Dendritic cell treated with granulocyte-macrophage colony-stimulating factor and Interleukin-4, amounts not matched to agents 40 ng/mL and 50 ng/mL, for 4 days (primary cell): Measurements from ENCODE around the gene NAT8L.

Experiments used
- H3K27ac Mint-ChIP-seq: one replicate; pipeline ENCODE4 v1.8.0; 2022; ENCODE audit warnings: mild to moderate bottlenecking, mixed read lengths
- H3K27me3 Mint-ChIP-seq: one replicate; pipeline ENCODE4 v1.8.0; 2022; ENCODE audit warnings: mild to moderate bottlenecking, mixed read lengths
- H3K36me3 Mint-ChIP-seq: one replicate; pipeline ENCODE4 v1.8.0; 2022; ENCODE audit warnings: low read depth, mixed read lengths
- H3K4me1 Mint-ChIP-seq: one replicate; pipeline ENCODE4 v1.8.0; 2022; ENCODE audit warnings: low read depth, mixed read lengths
- H3K4me3 Mint-ChIP-seq: one replicate; pipeline ENCODE4 v1.8.0; 2022; ENCODE audit warnings: mild to moderate bottlenecking, moderate library complexity, mixed read lengths
- H3K9me3 Mint-ChIP-seq: one replicate; pipeline ENCODE4 v1.8.0; 2022; ENCODE audit warnings: mixed read lengths
- intact Hi-C: fragments of 100-400 bp; cut with micrococcal nuclease; formaldehyde crosslinking; loops from one replicate; pipeline ENCODE4 v1.15.0; 2022

Gene NAT8L

DNA sequence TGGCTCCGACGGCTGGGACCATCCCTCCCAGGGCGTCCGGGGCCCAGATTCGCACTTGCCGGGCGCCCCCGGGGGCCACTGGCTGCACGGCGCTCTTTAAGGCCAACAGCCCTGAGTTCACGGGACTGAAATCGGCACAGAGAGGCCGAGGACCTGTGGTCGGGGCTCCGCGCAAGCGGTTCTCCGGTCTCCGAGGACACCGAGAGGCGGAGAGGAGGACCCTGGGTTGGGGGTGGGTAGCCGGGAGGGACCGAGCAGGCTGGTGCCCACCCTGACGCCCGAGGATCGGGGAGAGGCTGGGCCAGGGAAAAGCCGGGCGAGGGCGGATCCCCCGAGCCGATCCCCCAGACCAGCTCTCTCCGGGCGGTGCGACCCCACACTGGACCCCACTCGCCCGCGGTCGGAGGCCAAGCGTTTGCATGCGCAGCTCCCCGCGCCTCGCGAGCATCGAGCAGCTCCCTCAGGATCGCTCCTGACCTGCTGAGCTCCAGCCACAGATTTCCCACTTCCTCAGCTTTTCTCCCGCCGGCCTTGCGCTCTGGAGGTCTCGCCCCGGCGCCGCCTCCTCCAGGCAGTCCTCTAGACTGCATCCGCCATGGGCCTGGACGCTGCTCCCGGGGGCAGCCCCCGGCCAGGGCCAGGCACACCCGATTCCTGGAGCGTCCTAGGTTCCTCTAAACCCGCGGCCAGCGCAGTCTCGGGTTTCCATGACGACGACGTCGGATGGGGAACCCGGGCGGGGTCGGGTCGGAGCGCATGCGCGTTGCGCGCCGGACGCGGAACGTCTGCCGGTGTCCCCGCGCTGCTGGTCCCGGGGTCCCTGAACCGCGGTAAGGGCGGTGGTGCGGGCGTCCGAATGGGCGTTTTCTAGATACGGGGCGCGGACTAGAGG lies 17.6 kb upstream of the NAT8L start:
- H3K4me3 Mint-ChIP-seq = peak overlapping the region; percentile 93
- H3K4me1 Mint-ChIP-seq = peaks cover 23% of the 10 kb centered on the region
- peaks cover 24% of the 10 kb centered on the region for H3K36me3 Mint-ChIP-seq
- H3K27ac Mint-ChIP-seq = peak overlapping the region; percentile 81
- intact Hi-C loops = loop anchor here (1.0 kb wide), 1 partner anchor 32 kb away; no protein-coding TSS in a partner anchor
- peaks cover 63% of the 10 kb centered on the region for H3K27me3 Mint-ChIP-seq
- peaks cover 8% of the 10 kb centered on the region for H3K9me3 Mint-ChIP-seq

- Mint-ChIP-seq H3K27ac (peak overlapping the region; percentile 81), H3K4me1 (peaks cover 16% of the 10 kb centered on the region), H3K36me3 (peaks cover 24% of the 10 kb centered on the region), H3K9me3 (no peaks in the 10 kb centered on the region), H3K4me3 (peak overlapping the region; percentile 93), H3K27me3 (peaks cover 64% of the 10 kb centered on the region)
- intact Hi-C loops = no loop called here
Observed at GRCh38 chr4:2042204-2042946, 16.8 kb upstream of the NAT8L start.

DNA sequence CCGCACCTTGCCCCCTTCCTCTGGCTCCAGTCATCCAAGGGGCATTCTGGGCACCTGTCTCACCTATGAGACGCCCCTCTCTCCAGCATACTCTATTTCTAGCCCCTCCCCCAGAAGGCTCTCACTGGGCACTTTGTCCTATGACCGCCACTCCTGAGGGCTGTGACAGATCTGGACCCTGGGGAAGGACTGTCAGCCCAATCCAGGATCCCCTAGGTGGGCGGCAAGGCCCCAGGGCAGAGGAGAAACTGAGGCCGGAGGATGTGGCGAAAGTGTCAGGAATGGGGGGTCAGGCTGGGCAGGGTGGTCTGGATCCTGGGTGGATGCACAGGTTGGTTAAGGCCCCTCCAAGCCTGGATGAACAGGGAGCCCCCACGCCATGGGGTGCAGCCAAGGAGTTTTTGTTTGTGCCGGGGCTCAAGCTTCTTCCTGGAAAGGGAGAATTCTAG lies 16.2 kb upstream of the NAT8L start:
- Mint-ChIP-seq H3K27me3 (peaks cover 70% of the 10 kb centered on the region), H3K4me1 (peaks cover 16% of the 10 kb centered on the region), H3K36me3 (peaks cover 24% of the 10 kb centered on the region), H3K4me3 (peak overlapping the region; percentile 70), H3K9me3 (no peaks in the 10 kb centered on the region), H3K27ac (no peak overlapping the region)
- intact Hi-C loops = no loop called here

DNA sequence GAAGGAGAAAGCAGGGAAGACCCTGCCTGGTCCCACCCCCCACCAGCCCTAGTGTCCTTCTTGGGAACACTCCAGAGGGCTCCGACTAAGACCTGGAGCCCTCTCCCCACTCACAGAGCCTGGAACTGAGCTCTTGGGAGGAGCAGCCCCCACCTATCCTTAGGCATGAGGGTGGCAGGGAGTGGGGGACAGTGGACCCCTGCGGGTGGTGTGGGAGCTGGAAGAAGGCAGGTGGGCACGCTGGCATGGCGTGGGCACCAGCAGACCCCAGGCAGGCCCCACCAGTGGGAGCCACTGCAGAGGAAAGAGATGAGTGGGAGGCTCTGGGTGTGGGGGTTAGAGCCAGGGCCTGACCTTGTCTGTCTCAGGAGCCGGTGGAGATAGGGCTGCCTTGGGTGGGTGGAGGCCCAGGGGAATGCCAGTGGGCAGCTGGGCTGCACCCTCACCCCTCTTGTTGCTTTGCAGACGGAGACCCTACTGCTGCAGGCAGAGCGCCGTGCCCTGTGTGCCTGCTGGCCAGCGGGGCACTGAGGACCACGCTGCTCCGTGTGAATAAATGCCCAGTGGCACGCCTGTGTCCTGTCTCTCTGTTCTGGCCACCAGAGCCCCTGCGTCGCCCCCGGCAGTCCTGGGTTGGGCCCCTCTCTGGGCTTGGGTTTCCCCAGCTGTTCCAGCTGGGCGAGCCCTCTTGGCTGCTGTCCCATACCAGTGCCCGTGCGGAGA lies 15.6 kb upstream of the NAT8L start:
- H3K9me3 Mint-ChIP-seq = no peaks in the 10 kb centered on the region
- H3K27me3 Mint-ChIP-seq = peaks cover 73% of the 10 kb centered on the region
- peaks cover 16% of the 10 kb centered on the region for H3K4me1 Mint-ChIP-seq
- H3K36me3 Mint-ChIP-seq = peaks cover 24% of the 10 kb centered on the region
- intact Hi-C loops = no loop called here
- no peak overlapping the region for H3K27ac Mint-ChIP-seq
- no peak overlapping the region for H3K4me3 Mint-ChIP-seq

DNA sequence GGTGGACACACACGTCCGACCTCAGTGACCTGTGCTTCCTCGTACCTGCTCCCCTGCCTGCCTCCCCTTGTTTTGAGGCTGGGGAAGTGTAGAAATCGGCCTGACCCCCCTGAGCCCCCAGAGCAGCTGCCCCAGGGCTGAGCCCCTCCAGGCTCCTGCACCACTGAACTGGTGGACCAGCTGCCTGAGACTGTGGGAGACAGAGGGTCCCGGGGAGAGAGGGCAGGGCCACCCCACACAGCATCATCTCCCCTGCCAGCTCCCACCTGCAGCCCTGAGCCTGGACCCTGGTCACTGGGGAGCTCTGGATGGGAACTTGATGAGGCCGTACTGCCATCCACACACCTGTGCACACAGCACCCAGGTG lies 15.0 kb upstream of the NAT8L start:
- Mint-ChIP-seq H3K27me3 (peaks cover 72% of the 10 kb centered on the region), H3K9me3 (no peaks in the 10 kb centered on the region), H3K36me3 (peaks cover 24% of the 10 kb centered on the region), H3K4me1 (peaks cover 16% of the 10 kb centered on the region), H3K27ac (no peak overlapping the region), H3K4me3 (no peak overlapping the region)
- intact Hi-C loops = no loop called here

- no peak overlapping the region for H3K27ac Mint-ChIP-seq
- peaks cover 24% of the 10 kb centered on the region for H3K36me3 Mint-ChIP-seq
- H3K4me3 Mint-ChIP-seq = no peak overlapping the region
- H3K9me3 Mint-ChIP-seq = no peaks in the 10 kb centered on the region
- peaks cover 16% of the 10 kb centered on the region for H3K4me1 Mint-ChIP-seq
- intact Hi-C loops = no loop called here
- peaks cover 72% of the 10 kb centered on the region for H3K27me3 Mint-ChIP-seq
Observed at GRCh38 chr4:2044542-2045517, 14.3 kb upstream of the NAT8L start.

- H3K27ac Mint-ChIP-seq = no peak overlapping the region
- H3K4me1 Mint-ChIP-seq = peaks cover 16% of the 10 kb centered on the region
- H3K4me3 Mint-ChIP-seq = no peak overlapping the region
- H3K27me3 Mint-ChIP-seq = peaks cover 71% of the 10 kb centered on the region
- no peaks in the 10 kb centered on the region for H3K9me3 Mint-ChIP-seq
- intact Hi-C loops = no loop called here
- peaks cover 24% of the 10 kb centered on the region for H3K36me3 Mint-ChIP-seq
Observed at GRCh38 chr4:2045518-2045951, 13.6 kb upstream of the NAT8L start.

GRCh38 chr4:2046031-2046961 lies 12.8 kb upstream of the NAT8L start:
- Mint-ChIP-seq H3K4me3 (no peak overlapping the region), H3K4me1 (peaks cover 16% of the 10 kb centered on the region), H3K9me3 (no peaks in the 10 kb centered on the region), H3K27ac (no peak overlapping the region), H3K36me3 (peaks cover 23% of the 10 kb centered on the region), H3K27me3 (peaks cover 74% of the 10 kb centered on the region)
- intact Hi-C loops = no loop called here

- intact Hi-C loops = no loop called here
- Mint-ChIP-seq H3K27ac (no peak overlapping the region), H3K4me3 (no peak overlapping the region), H3K4me1 (peaks cover 10% of the 10 kb centered on the region), H3K27me3 (peaks cover 76% of the 10 kb centered on the region), H3K9me3 (no peaks in the 10 kb centered on the region), H3K36me3 (peaks cover 14% of the 10 kb centered on the region)
Observed at GRCh38 chr4:2047031-2047660, 12.0 kb upstream of the NAT8L start.

DNA sequence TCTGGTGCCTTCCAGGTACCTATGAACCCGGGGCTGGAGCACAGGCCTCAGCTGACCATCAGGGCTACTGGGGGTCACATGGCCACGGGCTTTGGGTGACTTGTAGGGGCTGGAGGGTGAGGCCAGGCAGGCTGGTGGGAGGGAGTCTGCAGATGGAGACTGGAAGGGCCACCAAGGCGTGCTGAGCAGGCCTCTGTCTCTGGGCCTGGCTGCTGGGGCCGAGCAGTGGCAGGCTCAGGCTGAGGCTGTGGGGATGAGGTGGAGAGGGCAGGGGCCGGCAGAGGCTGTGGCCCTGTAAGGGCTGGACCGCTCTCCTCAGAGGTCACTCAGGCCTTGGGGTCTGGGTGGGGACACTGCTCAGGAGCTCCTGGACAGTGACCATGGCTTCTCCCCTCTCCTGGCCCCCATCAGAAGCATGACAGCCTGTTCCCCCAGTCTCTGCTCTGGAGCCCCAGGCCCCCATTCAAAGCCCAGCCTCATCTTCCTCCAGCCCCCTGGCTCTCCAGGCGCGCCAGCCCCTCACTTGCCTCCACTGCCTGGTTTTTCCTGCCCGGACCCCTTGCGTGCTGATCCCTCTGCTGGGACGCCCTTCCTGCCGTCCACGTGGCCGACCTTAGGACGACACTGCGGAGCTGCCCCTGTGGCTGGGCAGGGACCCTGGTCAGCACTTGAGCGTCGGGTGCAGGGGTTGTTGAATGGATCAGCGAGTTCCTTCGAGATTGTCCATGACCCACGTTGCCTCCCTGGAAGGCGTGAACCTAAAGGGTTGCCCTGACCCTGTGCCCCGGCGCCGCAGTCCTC lies 11.1 kb upstream of the NAT8L start:
- intact Hi-C loops = no loop called here
- Mint-ChIP-seq H3K36me3 (peaks cover 14% of the 10 kb centered on the region), H3K9me3 (no peaks in the 10 kb centered on the region), H3K27me3 (peaks cover 80% of the 10 kb centered on the region), H3K27ac (no peak overlapping the region), H3K4me3 (no peak overlapping the region), H3K4me1 (peaks cover 7% of the 10 kb centered on the region)

GRCh38 chr4:2048831-2049230 lies 10.3 kb upstream of the NAT8L start:
- Mint-ChIP-seq H3K27ac (no peak overlapping the region), H3K4me3 (no peak overlapping the region), H3K27me3 (peaks cover 85% of the 10 kb centered on the region), H3K4me1 (no peaks in the 10 kb centered on the region), H3K9me3 (no peaks in the 10 kb centered on the region), H3K36me3 (peaks cover 9% of the 10 kb centered on the region)
- intact Hi-C loops = no loop called here
